IMR-90 (cell line): ENCODE measurements around the gene MRPS25. TPM values are rescaled to one million over a fixed set of nuclear protein-coding genes. Genes with fewer than 3 reads are reported as not detected.

Source experiments
- ATAC-seq: fragments of 200-7000 bp; cut with Tn5 transposase; 2 replicates; pipeline ENCODE4 v1.9.1; 2020; ENCODE audit warnings: low read depth, mild to moderate bottlenecking, moderate library complexity
- BruUV-seq: library from RNA; stranded (reverse); fragments of 400-500 nt; replicated peaks from 2 replicates; lab custom pipeline; 2021; lab: Mats Ljungman, UMichigan
- CTCF ChIA-PET: fragments of 300-600 bp; formaldehyde crosslinking; extraction: SDS; loops from one replicate; lab custom pipeline; 2021; ENCODE audit warnings: antibody characterized with exemption; lab: Yijun Ruan, JAX
- POLR2A ChIA-PET: fragments of 300-600 bp; sonication (Branson Sonifier 250); formaldehyde crosslinking; loops from one replicate; lab custom pipeline; 2022; ENCODE audit warnings: antibody characterized with exemption; ENCODE audit not compliant: unreplicated experiment; lab: Charles Lee
- DNase-seq: peaks from one replicate; pipeline ENCODE4 v3.0.0; 2013
- H2AFZ ChIP-seq: replicated peaks from 2 replicates; pipeline ENCODE3; 2013; ENCODE audit warnings: low read length, mild to moderate bottlenecking; ENCODE audit not compliant: poor library complexity
- H2AK5ac ChIP-seq: 2 replicates; pipeline ENCODE4 v1.6.1; 2013; ENCODE audit warnings: low read depth, low read length, inconsistent platforms
- H2AK9ac ChIP-seq: replicated peaks from 2 replicates; pipeline ENCODE3; 2013; ENCODE audit warnings: mild to moderate bottlenecking, low read depth, low read length, moderate library complexity; ENCODE audit not compliant: poor library complexity
- H2BK120ac ChIP-seq: 2 replicates; pipeline ENCODE4 v1.6.1; 2013; ENCODE audit warnings: low read depth, low read length, inconsistent platforms
- H2BK15ac ChIP-seq: 3 replicates; pipeline ENCODE4 v1.6.1; 2013; ENCODE audit warnings: low read depth, low read length, inconsistent platforms
- H2BK20ac ChIP-seq: 2 replicates; pipeline ENCODE4 v1.6.1; 2013; ENCODE audit warnings: low read depth, mild to moderate bottlenecking, inconsistent platforms, low read length, moderate library complexity
- H2BK5ac ChIP-seq: 2 replicates; pipeline ENCODE4 v1.6.1; 2013; ENCODE audit warnings: mild to moderate bottlenecking, low read depth, low read length, inconsistent platforms; ENCODE audit not compliant: poor library complexity, severe bottlenecking
- H3K14ac ChIP-seq: replicated peaks from 2 replicates; pipeline ENCODE4 v1.6.1; 2013; ENCODE audit warnings: low read depth, low read length, inconsistent platforms
- H3K18ac ChIP-seq: 2 replicates; pipeline ENCODE4 v1.6.1; 2013; ENCODE audit warnings: low read depth, low read length, control low read depth
- H3K23ac ChIP-seq: 2 replicates; pipeline ENCODE4 v1.6.1; 2013; ENCODE audit warnings: low read depth, low read length, inconsistent platforms
- H3K27ac ChIP-seq: 2 replicates; pipeline ENCODE4 v1.5.1; 2013; ENCODE audit warnings: mild to moderate bottlenecking, control low read depth, low read length; ENCODE audit not compliant: insufficient read depth
- H3K27me3 ChIP-seq: 2 replicates; pipeline ENCODE4 v1.6.1; 2013; ENCODE audit warnings: low read length; ENCODE audit not compliant: control insufficient read depth, insufficient read depth
- H3K36me3 ChIP-seq: 2 replicates; pipeline ENCODE4 v1.6.1; 2013; ENCODE audit warnings: low read length, mixed read lengths; ENCODE audit not compliant: control insufficient read depth, insufficient read depth
- H3K4ac ChIP-seq: 2 replicates; pipeline ENCODE4 v1.6.1; 2013; ENCODE audit warnings: low read depth, low read length, inconsistent platforms
- H3K4me1 ChIP-seq: 2 replicates; pipeline ENCODE4 v1.6.1; 2013; ENCODE audit warnings: low read length, mixed read lengths; ENCODE audit not compliant: control insufficient read depth, insufficient read depth
- H3K4me2 ChIP-seq: 2 replicates; pipeline ENCODE4 v1.6.1; 2013; ENCODE audit warnings: low read depth, mild to moderate bottlenecking, control low read depth, low read length, moderate library complexity
- H3K4me3 ChIP-seq: 2 replicates; pipeline ENCODE4 v1.5.1; 2013; ENCODE audit warnings: low read depth, mild to moderate bottlenecking, control low read depth, low read length, moderate library complexity; ENCODE audit not compliant: insufficient read depth
- H3K56ac ChIP-seq: 2 replicates; pipeline ENCODE4 v1.6.1; 2013; ENCODE audit warnings: low read length, inconsistent platforms; ENCODE audit not compliant: insufficient read depth; ENCODE audit errors: extremely low read depth
- H3K79me1 ChIP-seq, 2 experiments: 2 replicates each; pipeline ENCODE4 v1.6.1; 2013; ENCODE audit warnings: low read length in 2 of 2, inconsistent platforms in 1 of 2, low read depth in 1 of 2
- H3K9ac ChIP-seq: 2 replicates; pipeline ENCODE4 v1.6.1; 2013; ENCODE audit warnings: low read depth, low read length, control low read depth
- H3K9me1 ChIP-seq: 2 replicates; pipeline ENCODE4 v1.6.1; 2013; ENCODE audit warnings: low read length, inconsistent platforms; ENCODE audit not compliant: insufficient read depth
- H3K9me3 ChIP-seq: 2 replicates; pipeline ENCODE4 v1.6.1; 2013; ENCODE audit warnings: low read length; ENCODE audit not compliant: control insufficient read depth, insufficient read depth
- H4K20me1 ChIP-seq: 2 replicates; pipeline ENCODE4 v1.6.1; 2013; ENCODE audit warnings: low read length, inconsistent platforms; ENCODE audit not compliant: insufficient read depth
- H4K5ac ChIP-seq: 2 replicates; pipeline ENCODE4 v1.6.1; 2013; ENCODE audit warnings: mild to moderate bottlenecking, low read depth, low read length, control low read depth
- H4K8ac ChIP-seq, 2 experiments: 2 replicates each; pipeline ENCODE4 v1.6.1; 2013; ENCODE audit warnings: low read depth in 2 of 2, low read length in 2 of 2, control low read depth in 1 of 2, inconsistent platforms in 1 of 2
- H4K91ac ChIP-seq: 2 replicates; pipeline ENCODE4 v1.6.1; 2013; ENCODE audit warnings: low read depth, low read length, inconsistent platforms; ENCODE audit not compliant: insufficient read depth
- MXI1 ChIP-seq: IDR thresholded peaks from 2 replicates; pipeline ENCODE4 v1.6.1; 2012; ENCODE audit warnings: low read depth, mild to moderate bottlenecking, low read length, moderate library complexity, borderline replicate concordance
- POLR2A ChIP-seq: IDR thresholded peaks from 2 replicates; pipeline ENCODE4 v1.6.1; 2012; ENCODE audit warnings: mild to moderate bottlenecking, low read depth, low read length
- SMC3 ChIP-seq: fragments of 150-350 bp; IDR thresholded peaks from 2 replicates; pipeline ENCODE4 v1.6.1; 2016; ENCODE audit warnings: low read depth, mild to moderate bottlenecking, antibody characterized with exemption, low read length, moderate library complexity
- WGBS, 2 experiments: methylation state at CpG; one replicate each; pipeline versions ENCODE4 v1.1.5 to v1.1.7; 2013; ENCODE audit warnings: missing lambda C conversion rate in 2 of 2; ENCODE audit not compliant: insufficient read length in 1 of 2; ENCODE audit errors: extremely low coverage in 2 of 2; 5-methylcytosine and 5-hydroxymethylcytosine counted together
- dilution Hi-C: fragments of 300-500 bp; cut with HindIII; formaldehyde crosslinking; loops from one replicate; pipeline ENCODE4 v1.14.3; 2018; ENCODE audit warnings: low sequenced_read_pairs; ENCODE audit not compliant: unreplicated experiment
- in situ Hi-C: fragments of 300-500 bp; cut with MboI; formaldehyde crosslinking; loops from 3 replicates; pipeline ENCODE4 v1.14.3; 2019; ENCODE audit warnings: low sequenced_read_pairs, inconsistent platforms, mixed read lengths
- intact Hi-C: fragments of 100-400 bp; cut with micrococcal nuclease; formaldehyde crosslinking; loops from 2 replicates; pipeline ENCODE4 v1.10.0; 2022
- polyA plus RNA-seq, 3 experiments: library from polyadenylated mRNA; depleted of rRNA; stranded (reverse); fragments of >200 nt; gene quantifications; 2 replicates each; pipeline ENCODE4 v1.2.3, GENCODE V29; 2012; ENCODE audit warnings: low replicate concordance in 1 of 3
- total RNA-seq: library from RNA; depleted of rRNA; stranded (reverse); fragments of >200 nt; gene quantifications from 2 replicates; pipeline ENCODE4 v1.2.3, GENCODE V29; 2012

The MRPS25 gene
- total and polyA plus RNA-seq, 2 of the 4 experiments (the other 2 are of a cell fraction) = 9.0 to 20.8 TPM

DNA sequence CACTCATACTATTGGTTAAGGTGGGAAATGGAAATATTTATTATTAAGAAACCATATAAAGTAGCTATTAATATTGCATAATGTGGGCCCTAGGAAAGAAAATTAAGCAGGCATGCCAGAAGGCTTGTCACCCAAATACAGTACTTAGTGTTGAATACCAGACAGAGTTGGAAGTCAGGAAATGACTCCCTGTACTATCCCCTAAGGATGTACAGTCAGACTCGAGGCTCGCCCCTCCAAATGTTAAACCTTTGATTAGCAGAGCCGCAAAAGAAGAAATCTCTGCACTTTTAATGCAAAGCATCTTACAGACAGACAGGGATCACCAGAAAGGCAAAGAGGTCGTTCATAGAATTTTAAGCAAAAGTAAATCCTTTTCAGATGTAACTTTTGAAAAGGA, 45.1 kb upstream of the MRPS25 start:
- no peak overlapping the region for H2AFZ ChIP-seq
- no peak overlapping the region for H4K5ac ChIP-seq
- H2BK5ac ChIP-seq = no peak overlapping the region
- no peak overlapping the region for H4K91ac ChIP-seq
- H3K4ac ChIP-seq = no peak overlapping the region
- DNase-seq (no peak), ATAC-seq (no peak)
- H3K27ac ChIP-seq = no peak overlapping the region
- H2BK20ac ChIP-seq = no peak overlapping the region
- no peaks in the 10 kb centered on the region for H3K9me1 ChIP-seq
- H2BK120ac ChIP-seq = no peak overlapping the region
- intact Hi-C loops = no loop called here
- no peak overlapping the region for H3K23ac ChIP-seq
- H3K9me3 ChIP-seq = no peaks in the 10 kb centered on the region
- no peak overlapping the region for H3K14ac ChIP-seq
- H4K8ac ChIP-seq = no peak overlapping the region
- dilution Hi-C loops = no loop called here
- H3K4me3 ChIP-seq = no peak overlapping the region
- no peaks in the 10 kb centered on the region for H4K20me1 ChIP-seq
- no peak overlapping the region for H2AK9ac ChIP-seq
- H3K4me1 ChIP-seq = no peaks in the 10 kb centered on the region
- H3K36me3 ChIP-seq = no peaks in the 10 kb centered on the region
- no peak overlapping the region for H3K4me2 ChIP-seq
- CTCF ChIA-PET = no interaction called here
- no TSS peak for BruUV-seq
- H3K56ac ChIP-seq = no peak overlapping the region
- WGBS, 2 experiments = 60% methylated on average over 1 of the region's 4 CpGs; no CpG with 5 or more reads in 1 of the 2 experiments
- H3K27me3 ChIP-seq = peaks cover 31% of the 10 kb centered on the region
- H3K18ac ChIP-seq = no peak overlapping the region
- in situ Hi-C loops = loop anchor here (25.0 kb wide), 1 partner anchor 277 kb away; no protein-coding TSS in a partner anchor
- POLR2A ChIA-PET = no interaction called here
- H2BK15ac ChIP-seq = no peak overlapping the region
- TF ChIP-seq SMC3 = no peak
- TF ChIP-seq MXI1 = no peak
- no peak for TF ChIP-seq POLR2A
- no peak overlapping the region for H3K9ac ChIP-seq
- no peak overlapping the region for H2AK5ac ChIP-seq
- no peaks in the 10 kb centered on the region for H3K79me1 ChIP-seq
